Uterus (tissue), 4 donors: ENCODE data around the gene CAMTA1. TPM values are rescaled to one million over a fixed set of nuclear protein-coding genes. Genes with fewer than 3 reads are reported as not detected.

ENCODE experiments used
- DNase-seq, 2 donors: peaks; one replicate each; pipeline ENCODE4 v3.0.0-alpha.2; 2019 to 2020
- H3K27ac ChIP-seq, 2 donors: fragments of 200-600 bp; sonication (generic); 1 replicate in 1 of 2; 2 replicates in 1 of 2; pipeline ENCODE4 v1.5.1; 2016 to 2018
- H3K27me3 ChIP-seq, 2 donors: fragments of 200-600 bp; sonication (generic); one replicate each; pipeline ENCODE4 v1.5.1; 2018 to 2019; ENCODE audit warnings: control low read depth in 1 of 2
- H3K36me3 ChIP-seq, 2 donors: fragments of 200-600 bp; sonication (generic); one replicate each; pipeline ENCODE4 v1.5.1; 2019; ENCODE audit warnings: control low read depth in 1 of 2
- H3K4me1 ChIP-seq, 2 donors: fragments of 200-600 bp; sonication (generic); one replicate each; pipeline ENCODE4 v1.5.1; 2018 to 2019; ENCODE audit warnings: control low read depth in 1 of 2
- H3K4me3 ChIP-seq, 2 donors: fragments of 200-600 bp; sonication (generic); 1 replicate in 1 of 2; 2 replicates in 1 of 2; pipeline ENCODE4 v1.5.1; 2018 to 2019; ENCODE audit warnings: mild to moderate bottlenecking in 1 of 2
- H3K9me3 ChIP-seq, 2 donors: fragments of 200-600 bp; sonication (generic); one replicate each; pipeline ENCODE4 v1.5.1; 2019; ENCODE audit warnings: control low read depth in 1 of 2
- CTCF ChIP-seq, 4 experiments: fragments of 200-600 bp in 2 of 4; fragments of 450-650 bp in 2 of 4; sonication (generic) in 2 of 4; IDR thresholded peaks; one replicate each; pipeline ENCODE4 v1.5.1; 2016 to 2019; ENCODE audit warnings: antibody characterized with exemption in 4 of 4, mild to moderate bottlenecking in 2 of 4, moderate library complexity in 1 of 4
- POLR2A ChIP-seq, 2 donors: fragments of 450-650 bp; IDR thresholded peaks; one replicate each; pipeline ENCODE4 v1.6.1; 2016; ENCODE audit warnings: antibody characterized with exemption in 2 of 2, mild to moderate bottlenecking in 1 of 2, moderate library complexity in 1 of 2
- intact Hi-C: fragments of 100-400 bp; cut with DNase I; formaldehyde crosslinking; loops from one replicate; pipeline ENCODE4 v1.15.1; 2023; ENCODE audit warnings: low total_unique reads
- total RNA-seq, 4 donors: library from RNA; depleted of rRNA in 3 of 4; stranded (reverse); fragments of >200 nt in 3 of 4; gene quantifications; one replicate each; pipeline versions ENCODE4 v1.1.0 to v1.2.4, GENCODE V29; 2014 to 2023
- donor health status: DM: yes; HTN: yes; CAD: no.

CAMTA1 gene
- total RNA-seq, 4 donors from 2014 or later: 29.7 to 427 (median 64.8) TPM

DNA sequence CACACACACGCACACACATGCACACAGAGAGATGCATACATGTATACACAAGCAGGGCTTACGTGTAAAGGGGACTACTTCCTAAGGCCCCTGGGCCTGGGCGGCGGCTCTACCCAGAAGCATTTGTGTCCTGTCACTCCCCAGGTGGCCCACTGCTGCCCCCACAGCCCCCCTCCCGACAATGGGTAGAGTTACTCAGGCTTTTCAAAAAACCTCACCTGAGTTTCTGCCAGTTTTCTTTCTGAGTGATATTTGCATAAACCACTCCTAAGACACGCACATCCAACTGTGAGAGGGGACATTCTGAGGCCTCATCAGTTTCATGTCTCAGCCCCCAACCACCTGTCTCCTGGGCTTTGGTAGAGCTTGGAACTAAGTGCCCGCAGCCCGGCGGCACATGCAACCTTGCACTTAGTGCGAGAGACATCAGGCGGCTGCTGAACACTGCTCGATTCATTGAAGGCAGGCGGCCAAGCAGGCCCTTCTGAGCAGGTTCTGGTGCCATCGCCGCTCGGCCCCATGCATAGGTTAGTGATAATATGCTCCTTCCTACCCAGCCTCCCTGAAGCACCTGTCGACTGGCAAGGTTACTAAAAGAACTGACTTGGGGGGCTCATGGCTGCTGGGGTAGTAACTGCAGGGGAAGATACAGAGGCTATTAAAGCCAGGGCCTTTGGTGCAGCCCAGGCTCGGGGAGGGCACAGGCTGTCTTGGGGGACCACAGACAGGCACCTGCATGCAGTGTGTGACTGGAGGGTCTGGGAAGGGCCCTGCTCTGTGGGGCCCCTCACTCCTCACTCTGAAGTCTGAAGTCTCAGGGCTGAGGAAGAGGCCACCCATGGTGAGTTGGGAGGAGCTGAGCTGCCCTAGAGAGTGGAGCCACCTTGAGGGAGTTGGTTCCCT is 621.6 kb downstream of the CAMTA1 start:
- no peak for TF ChIP-seq CTCF (IDR thresholded peaks at IDR 0.05)
- no peak for TF ChIP-seq POLR2A (IDR thresholded peaks at IDR 0.05)
- no peak overlapping the region for H3K4me3 ChIP-seq
- H3K4me1 ChIP-seq: no peaks in the 10 kb centered on the region
- no peaks in the 10 kb centered on the region for H3K9me3 ChIP-seq
- no peaks in the 10 kb centered on the region for H3K36me3 ChIP-seq
- intact Hi-C loops: no loop called here
- H3K27me3 ChIP-seq: no peaks in the 10 kb centered on the region
- H3K27ac ChIP-seq: no peak overlapping the region
- no peak for DNase-seq

GRCh38 chr1:7407544-7407895 is 622.3 kb downstream of the CAMTA1 start:
- H3K36me3 ChIP-seq: no peaks in the 10 kb centered on the region
- no peaks in the 10 kb centered on the region for H3K4me1 ChIP-seq
- no peak overlapping the region for H3K27ac ChIP-seq
- TF ChIP-seq POLR2A (IDR thresholded peaks at IDR 0.05): no peak
- H3K4me3 ChIP-seq: no peak overlapping the region
- no peak for DNase-seq
- no peaks in the 10 kb centered on the region for H3K9me3 ChIP-seq
- intact Hi-C loops: no loop called here
- H3K27me3 ChIP-seq: no peaks in the 10 kb centered on the region

GRCh38 chr1:7407980-7408770 is 622.9 kb downstream of the CAMTA1 start:
- TF ChIP-seq CTCF (IDR thresholded peaks at IDR 0.05) (no peak), POLR2A (IDR thresholded peaks at IDR 0.05) (no peak)
- no peaks in the 10 kb centered on the region for H3K27me3 ChIP-seq
- no peak overlapping the region for H3K4me3 ChIP-seq
- H3K4me1 ChIP-seq: no peaks in the 10 kb centered on the region
- no peak for DNase-seq
- no peaks in the 10 kb centered on the region for H3K9me3 ChIP-seq
- H3K27ac ChIP-seq: no peak overlapping the region
- intact Hi-C loops: no loop called here
- no peaks in the 10 kb centered on the region for H3K36me3 ChIP-seq

GRCh38 chr1:7408771-7409150 is 623.5 kb downstream of the CAMTA1 start:
- Histone ChIP-seq H3K27ac (no peak overlapping the region), H3K36me3 (no peaks in the 10 kb centered on the region), H3K9me3 (no peaks in the 10 kb centered on the region), H3K4me3 (no peak overlapping the region), H3K4me1 (no peaks in the 10 kb centered on the region), H3K27me3 (no peaks in the 10 kb centered on the region)
- no peak for TF ChIP-seq CTCF (IDR thresholded peaks at IDR 0.05)
- no peak for TF ChIP-seq POLR2A (IDR thresholded peaks at IDR 0.05)
- intact Hi-C loops: no loop called here
- DNase-seq: no peak

DNA sequence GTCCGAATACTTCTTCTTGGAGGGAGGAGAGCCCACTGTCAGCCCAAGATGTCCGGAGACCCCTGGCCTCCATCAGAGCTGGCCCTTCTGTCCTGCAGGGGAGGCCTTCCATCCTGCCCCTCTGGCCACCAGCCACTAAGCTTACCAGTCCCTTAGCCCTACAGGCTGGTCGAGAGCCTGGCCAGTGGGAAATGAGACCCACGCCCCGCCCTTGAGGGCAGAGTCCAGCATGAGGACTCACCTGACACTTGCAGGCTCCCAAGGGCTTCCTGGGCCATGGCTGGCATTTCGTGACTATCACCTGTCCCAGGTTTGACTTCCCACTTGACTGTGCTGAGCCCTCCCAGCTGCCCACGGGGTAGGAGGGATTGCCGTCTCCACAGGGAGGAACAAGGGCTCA is 624.0 kb downstream of the CAMTA1 start:
- Histone ChIP-seq H3K36me3 (no peaks in the 10 kb centered on the region), H3K4me1 (no peaks in the 10 kb centered on the region), H3K27ac (no peak overlapping the region), H3K9me3 (no peaks in the 10 kb centered on the region), H3K4me3 (no peak overlapping the region), H3K27me3 (no peaks in the 10 kb centered on the region)
- no peak for DNase-seq
- intact Hi-C loops: no loop called here
- no peak for TF ChIP-seq CTCF (IDR thresholded peaks at IDR 0.05)
- TF ChIP-seq POLR2A (IDR thresholded peaks at IDR 0.05): no peak
